Upper lobe of left lung (tissue), 6 donors: ENCODE results near the gene AGK. TPM values are rescaled to one million over a fixed set of nuclear protein-coding genes. Genes with fewer than 3 reads are reported as not detected.

Experiments used
- ATAC-seq, 2 donors: fragments of 200-7000 bp; cut with Tn5 transposase; one replicate each; pipeline ENCODE4 v1.9.1; 2022; ENCODE audit warnings: mild to moderate bottlenecking in 2 of 2, moderate library complexity in 2 of 2; ENCODE audit not compliant: low FRiP score in 2 of 2
- DNase-seq, 2 donors: peaks; one replicate each; pipeline ENCODE4 v3.0.0-alpha.2; 2019 to 2020
- H3K27ac ChIP-seq, 4 donors: fragments of 200-600 bp; sonication (generic); one replicate each; pipeline ENCODE4 v1.5.1; 2016 to 2019
- H3K27me3 ChIP-seq, 4 donors: fragments of 200-600 bp; sonication (generic); one replicate each; pipeline ENCODE4 v1.5.1; 2017 to 2019
- H3K36me3 ChIP-seq, 4 donors: fragments of 200-600 bp; sonication (generic); one replicate each; pipeline ENCODE4 v1.5.1; 2016 to 2019
- H3K4me1 ChIP-seq, 4 donors: fragments of 200-600 bp; sonication (generic); one replicate each; pipeline ENCODE4 v1.5.1; 2018 to 2019
- H3K4me3 ChIP-seq, 4 donors: fragments of 200-600 bp; sonication (generic); one replicate each; pipeline ENCODE4 v1.5.1; 2017 to 2019; ENCODE audit warnings: mild to moderate bottlenecking in 2 of 4, moderate library complexity in 1 of 4
- H3K9me3 ChIP-seq, 4 donors: fragments of 200-600 bp; sonication (generic); one replicate each; pipeline ENCODE4 v1.5.1; 2018 to 2019
- EP300 ChIP-seq, 4 donors: sonication (generic); formaldehyde crosslinking; IDR thresholded peaks; one replicate each; pipeline ENCODE4 v1.5.1; 2017; ENCODE audit warnings: antibody characterized with exemption in 4 of 4, control low read depth in 2 of 4
- POLR2A ChIP-seq, 4 donors: fragments of 450-650 bp; IDR thresholded peaks; one replicate each; pipeline ENCODE4 v1.5.1; 2016 to 2017; ENCODE audit warnings: antibody characterized with exemption in 4 of 4, mild to moderate bottlenecking in 2 of 4
- POLR2AphosphoS5 ChIP-seq, 2 donors: sonication (generic); formaldehyde crosslinking; IDR thresholded peaks; one replicate each; pipeline ENCODE4 v1.5.1; 2017; ENCODE audit warnings: antibody characterized with exemption in 2 of 2
- WGBS, 2 donors: methylation state at CpG; one replicate each; pipeline ENCODE4 v1.1.5; 2017 to 2018; 5-methylcytosine and 5-hydroxymethylcytosine counted together
- total RNA-seq, 6 donors: library from RNA; depleted of rRNA in 4 of 6; stranded (reverse); fragments of >200 nt in 4 of 6; gene quantifications; one replicate each; pipeline versions ENCODE4 v1.1.0 to v1.2.1, GENCODE V29; 2016 to 2021
- TF ChIP-seq, protein P1 (sequence below), 6 experiments: fragments of 450-650 bp in 4 of 6; fragments of 200-600 bp in 2 of 6; sonication (generic) in 2 of 6; IDR thresholded peaks; one replicate each; pipeline ENCODE4 v1.5.1; 2016 to 2019; ENCODE audit warnings: antibody characterized with exemption in 6 of 6
- donor health status: DM: no; HTN: no; CAD: no; lungs with moderate emphysema.
- donor health status: DM: no; HTN: yes; CAD: no; lungs with severe emphysema.

Gene AGK
- total RNA-seq, 6 donors from 2014 or later = 11.5 to 51.3 (median 22.3) TPM

DNA sequence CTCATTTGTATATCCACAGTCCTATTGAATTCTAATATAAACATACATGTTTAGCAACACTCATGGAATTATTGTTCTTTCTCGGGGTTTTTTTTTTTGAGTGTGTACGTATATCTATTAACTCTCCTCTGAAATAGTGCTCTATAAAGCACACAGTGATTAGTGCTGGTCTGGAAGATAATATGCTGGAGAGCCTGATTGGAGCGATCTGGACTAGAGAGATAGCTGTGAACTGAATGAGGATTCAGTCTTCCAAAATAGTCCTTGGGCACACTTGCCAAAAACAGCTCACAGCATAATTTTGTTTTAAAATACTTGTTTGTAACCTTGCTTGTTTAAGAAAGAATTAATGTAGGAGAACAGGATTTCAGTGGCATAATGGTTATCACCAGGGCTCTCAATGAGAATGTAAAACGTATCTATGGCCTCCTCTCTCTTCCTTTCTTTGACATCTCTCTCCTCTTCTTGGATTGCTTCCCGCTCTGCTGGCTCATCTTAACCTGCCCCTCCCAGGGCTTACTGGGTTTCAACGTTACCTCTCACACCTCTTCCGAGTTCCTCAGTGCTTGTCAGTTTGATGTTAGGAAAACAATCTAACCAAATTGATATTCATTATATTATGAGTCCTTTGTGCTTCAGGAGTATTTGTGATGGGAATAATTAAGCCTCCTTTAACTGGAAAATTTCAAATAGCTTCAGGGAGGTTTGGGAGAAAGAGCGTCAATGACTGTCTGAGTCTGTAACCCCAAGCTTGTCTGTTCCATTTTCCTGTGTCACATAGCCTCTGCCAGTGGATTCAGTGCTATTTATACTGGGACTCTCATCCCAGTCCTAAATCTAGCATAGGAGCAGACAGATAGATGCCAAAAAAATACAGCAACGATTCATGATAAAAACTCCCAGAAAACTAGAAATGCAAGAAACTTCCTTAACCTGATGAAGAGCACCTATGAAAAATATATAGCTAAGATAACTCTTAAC, 16.2 kb upstream of the AGK start:
- ATAC-seq (no peak), DNase-seq (no peak)
- Histone ChIP-seq H3K27ac (no peak overlapping the region), H3K27me3 (no peaks in the 10 kb centered on the region), H3K9me3 (no peaks in the 10 kb centered on the region), H3K4me3 (no peak overlapping the region), H3K4me1 (no peaks in the 10 kb centered on the region), H3K36me3 (no peaks in the 10 kb centered on the region)
- TF ChIP-seq POLR2A (IDR thresholded peaks at IDR 0.05) (no peak), EP300 (IDR thresholded peaks at IDR 0.05) (no peak), POLR2AphosphoS5 (IDR thresholded peaks at IDR 0.05) (no peak)
- TF ChIP-seq, protein P1, sequence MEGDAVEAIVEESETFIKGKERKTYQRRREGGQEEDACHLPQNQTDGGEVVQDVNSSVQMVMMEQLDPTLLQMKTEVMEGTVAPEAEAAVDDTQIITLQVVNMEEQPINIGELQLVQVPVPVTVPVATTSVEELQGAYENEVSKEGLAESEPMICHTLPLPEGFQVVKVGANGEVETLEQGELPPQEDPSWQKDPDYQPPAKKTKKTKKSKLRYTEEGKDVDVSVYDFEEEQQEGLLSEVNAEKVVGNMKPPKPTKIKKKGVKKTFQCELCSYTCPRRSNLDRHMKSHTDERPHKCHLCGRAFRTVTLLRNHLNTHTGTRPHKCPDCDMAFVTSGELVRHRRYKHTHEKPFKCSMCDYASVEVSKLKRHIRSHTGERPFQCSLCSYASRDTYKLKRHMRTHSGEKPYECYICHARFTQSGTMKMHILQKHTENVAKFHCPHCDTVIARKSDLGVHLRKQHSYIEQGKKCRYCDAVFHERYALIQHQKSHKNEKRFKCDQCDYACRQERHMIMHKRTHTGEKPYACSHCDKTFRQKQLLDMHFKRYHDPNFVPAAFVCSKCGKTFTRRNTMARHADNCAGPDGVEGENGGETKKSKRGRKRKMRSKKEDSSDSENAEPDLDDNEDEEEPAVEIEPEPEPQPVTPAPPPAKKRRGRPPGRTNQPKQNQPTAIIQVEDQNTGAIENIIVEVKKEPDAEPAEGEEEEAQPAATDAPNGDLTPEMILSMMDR (IDR thresholded peaks at IDR 0.05) = no peak
- WGBS, 2 donors = 59 to 64% methylated on average over 9 of the region's 9 CpGs

DNA sequence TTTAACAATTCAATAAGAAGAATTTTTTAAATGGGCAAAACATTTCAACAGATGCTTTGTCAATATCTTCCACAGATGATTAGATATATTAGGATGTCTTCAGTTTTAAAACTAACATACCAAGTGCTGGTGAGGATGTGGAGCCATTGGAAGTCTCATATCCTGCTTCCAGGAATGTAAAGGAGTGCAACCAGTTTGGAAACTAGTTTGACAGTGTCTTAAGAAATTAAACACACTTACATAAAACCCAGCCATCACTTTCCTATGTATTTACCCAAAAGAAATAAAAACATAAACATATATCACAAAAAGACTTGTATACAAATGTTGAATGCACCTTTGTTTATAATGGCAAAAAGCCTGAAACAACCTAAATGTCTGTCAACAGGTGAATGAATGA, 13.3 kb upstream of the AGK start:
- TF ChIP-seq EP300 (IDR thresholded peaks at IDR 0.05) = no peak
- no peak for TF ChIP-seq POLR2AphosphoS5 (IDR thresholded peaks at IDR 0.05)
- no peak for TF ChIP-seq POLR2A (IDR thresholded peaks at IDR 0.05)
- TF ChIP-seq, protein P1 (IDR thresholded peaks at IDR 0.05) = no peak
- H3K4me1 ChIP-seq = no peaks in the 10 kb centered on the region

DNA sequence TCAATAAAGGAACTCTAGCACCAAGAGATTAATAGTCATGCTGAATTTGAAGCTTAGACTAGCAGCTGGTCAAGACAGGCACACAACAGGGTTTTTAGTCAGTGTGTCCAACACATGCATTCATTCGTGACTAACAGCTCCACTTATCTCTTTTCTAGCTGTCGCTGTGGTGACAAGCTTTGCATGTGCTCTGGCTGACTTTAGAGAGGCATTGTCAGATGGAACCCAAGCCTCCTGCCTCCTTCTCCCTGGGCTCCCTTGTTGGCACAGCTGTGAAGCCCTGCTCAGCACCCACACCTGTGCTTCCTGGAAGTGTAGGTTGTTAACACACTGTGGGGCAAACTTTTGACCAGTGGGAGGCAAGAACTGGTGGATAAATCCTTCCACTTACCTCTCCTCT, 9.8 kb upstream of the AGK start:
- Histone ChIP-seq H3K27me3 (no peaks in the 10 kb centered on the region), H3K9me3 (no peaks in the 10 kb centered on the region), H3K4me1 (no peaks in the 10 kb centered on the region), H3K36me3 (no peaks in the 10 kb centered on the region), H3K4me3 (no peak overlapping the region), H3K27ac (no peak overlapping the region)
- DNase-seq (no peak), ATAC-seq (no peak)
- no peak for TF ChIP-seq POLR2A (IDR thresholded peaks at IDR 0.05)
- TF ChIP-seq, protein P1 (IDR thresholded peaks at IDR 0.05) = no peak
- no peak for TF ChIP-seq EP300 (IDR thresholded peaks at IDR 0.05)
- no peak for TF ChIP-seq POLR2AphosphoS5 (IDR thresholded peaks at IDR 0.05)
- 61 to 68% methylated on average over 2 of the region's 2 CpGs for WGBS, 2 donors

More for the DNA sequence above, 13.3 kb upstream of the AGK start:
- Histone ChIP-seq H3K27ac (no peak overlapping the region), H3K9me3 (no peaks in the 10 kb centered on the region), H3K27me3 (no peaks in the 10 kb centered on the region), H3K4me3 (no peak overlapping the region), H3K36me3 (no peaks in the 10 kb centered on the region)
- DNase-seq = no peak
- ATAC-seq = no peak

DNA sequence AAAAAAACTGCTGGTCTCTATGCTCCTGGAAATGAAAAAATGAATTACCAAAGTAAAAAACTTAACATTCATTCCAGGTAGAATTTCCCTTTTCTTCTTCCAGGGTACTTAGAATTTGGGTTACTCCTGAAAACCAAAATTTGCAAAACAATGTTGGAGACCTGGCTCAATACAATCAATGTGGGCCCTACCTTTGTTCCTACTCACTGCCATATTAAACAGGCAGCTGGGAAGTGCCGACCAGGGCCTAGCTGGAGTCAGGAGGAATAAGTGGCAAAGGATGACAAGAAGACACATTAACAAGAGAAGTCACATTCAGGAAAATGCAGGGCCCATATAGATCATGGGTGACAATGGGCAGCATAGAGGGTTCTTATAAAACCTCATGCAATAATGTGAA, 6.4 kb upstream of the AGK start:
- no peaks in the 10 kb centered on the region for H3K9me3 ChIP-seq
- H3K27me3 ChIP-seq = no peaks in the 10 kb centered on the region
- no peak overlapping the region for H3K4me3 ChIP-seq
- no peak overlapping the region for H3K27ac ChIP-seq
- TF ChIP-seq, protein P1 (IDR thresholded peaks at IDR 0.05) = no peak
- TF ChIP-seq POLR2A (IDR thresholded peaks at IDR 0.05) (no peak), POLR2AphosphoS5 (IDR thresholded peaks at IDR 0.05) (no peak), EP300 (IDR thresholded peaks at IDR 0.05) (no peak)
- no peak for DNase-seq
- ATAC-seq = no peak
- H3K4me1 ChIP-seq = no peaks in the 10 kb centered on the region
- WGBS, 2 donors = 68 to 86% methylated on average over 1 of the region's 1 CpG
- no peaks in the 10 kb centered on the region for H3K36me3 ChIP-seq
